Pons (tissue), 1 donor: Measurements from ENCODE around the gene GPR173.

Experiments used
- DNase-seq: peaks from one replicate; pipeline ENCODE4 v3.0.0-alpha.2; 2016; ENCODE audit warnings: low spot score

The GPR173 gene

DNA sequence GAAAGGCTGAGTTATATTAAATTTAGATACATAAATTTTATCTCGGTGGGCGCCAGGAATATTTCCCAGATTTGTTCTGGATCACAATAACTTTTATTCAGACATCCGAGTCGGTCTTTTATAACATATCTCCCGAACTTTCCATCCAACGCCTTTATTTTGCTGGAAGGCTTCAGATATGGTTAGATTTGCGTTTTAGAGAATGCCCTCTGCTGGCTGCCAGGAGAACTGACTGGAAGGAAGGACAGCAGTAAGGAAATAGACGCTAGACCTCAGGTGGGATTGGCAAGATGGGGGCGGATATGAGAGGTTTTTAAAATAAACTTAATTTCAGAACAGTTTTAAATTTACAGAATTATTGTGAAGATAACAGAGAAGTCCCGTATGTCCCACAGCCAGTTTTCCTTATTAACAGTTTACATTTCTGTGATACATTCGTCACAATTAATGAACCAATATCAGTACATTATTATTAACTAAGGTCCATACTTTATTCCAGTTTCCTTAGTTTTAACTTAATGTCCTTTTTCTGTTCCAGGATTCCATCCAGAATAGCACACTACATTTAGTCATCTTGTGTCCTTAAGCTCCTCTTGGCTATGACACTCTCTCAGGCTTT lies 40.7 kb downstream of the GPR173 start:
- DNase-seq: peak; percentile 64

DNA sequence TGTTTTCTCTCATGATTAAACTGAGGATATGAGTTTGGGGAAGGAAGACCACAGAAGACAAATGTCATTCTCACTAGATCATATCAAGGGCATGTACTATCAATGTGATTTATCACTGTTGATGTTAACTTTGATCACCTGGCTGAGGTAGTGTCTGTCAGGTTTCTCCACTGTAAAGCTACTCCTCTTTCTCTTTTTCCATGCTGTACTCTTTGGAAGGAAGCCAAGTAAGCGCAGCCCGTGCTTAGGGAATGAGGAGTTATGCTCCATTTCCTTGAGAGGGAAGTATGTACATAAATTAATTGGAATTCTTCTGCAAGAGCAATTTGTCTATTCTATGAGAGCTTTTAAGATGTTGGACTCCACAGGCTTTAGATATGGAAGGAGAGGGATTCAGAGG lies 41.3 kb downstream of the GPR173 start:
- no peak for DNase-seq

DNA sequence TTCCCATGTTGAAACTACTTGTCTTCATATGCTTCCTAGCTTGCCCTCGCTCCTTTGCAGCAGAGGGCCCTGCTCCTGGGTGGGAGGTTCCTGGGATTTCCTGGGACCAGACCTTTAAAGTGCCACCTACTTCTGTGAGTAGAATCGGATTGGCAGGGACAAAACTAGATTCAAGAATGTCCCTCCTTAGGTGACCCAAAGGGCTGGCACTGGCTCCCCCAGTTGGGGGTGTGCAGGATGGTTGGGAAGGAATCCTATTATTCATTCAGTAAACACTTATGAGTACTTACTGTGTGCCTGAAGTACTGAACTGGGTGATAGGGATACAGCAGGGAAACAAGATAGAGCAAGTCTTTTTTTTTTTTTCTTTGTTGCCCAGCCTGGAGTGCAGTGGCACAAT lies 42.8 kb downstream of the GPR173 start:
- DNase-seq: no peak

DNA sequence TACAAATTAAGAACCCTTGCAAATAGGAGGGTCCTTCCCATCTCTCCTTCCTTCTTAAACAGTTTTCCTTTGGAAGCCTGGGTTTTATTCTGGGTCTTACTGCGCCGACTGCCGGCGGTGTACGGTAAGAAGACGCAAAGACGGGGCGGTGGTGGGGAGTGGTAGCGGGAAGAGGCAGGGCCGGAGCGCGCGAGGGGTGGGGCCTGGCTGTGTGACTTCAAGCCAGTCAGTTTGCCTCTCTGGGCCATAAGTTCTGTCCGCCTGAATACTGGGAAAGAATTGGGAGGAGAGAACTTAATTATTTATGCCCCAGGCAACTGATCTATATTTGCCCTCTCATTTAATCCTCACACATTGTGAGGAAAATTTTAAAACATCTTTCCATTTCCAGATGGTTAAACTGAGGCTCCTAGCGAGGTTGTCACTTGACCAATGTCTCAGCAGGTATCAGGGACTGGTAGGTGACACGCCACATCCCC lies 44.6 kb downstream of the GPR173 start:
- peak; percentile 56 for DNase-seq

DNA sequence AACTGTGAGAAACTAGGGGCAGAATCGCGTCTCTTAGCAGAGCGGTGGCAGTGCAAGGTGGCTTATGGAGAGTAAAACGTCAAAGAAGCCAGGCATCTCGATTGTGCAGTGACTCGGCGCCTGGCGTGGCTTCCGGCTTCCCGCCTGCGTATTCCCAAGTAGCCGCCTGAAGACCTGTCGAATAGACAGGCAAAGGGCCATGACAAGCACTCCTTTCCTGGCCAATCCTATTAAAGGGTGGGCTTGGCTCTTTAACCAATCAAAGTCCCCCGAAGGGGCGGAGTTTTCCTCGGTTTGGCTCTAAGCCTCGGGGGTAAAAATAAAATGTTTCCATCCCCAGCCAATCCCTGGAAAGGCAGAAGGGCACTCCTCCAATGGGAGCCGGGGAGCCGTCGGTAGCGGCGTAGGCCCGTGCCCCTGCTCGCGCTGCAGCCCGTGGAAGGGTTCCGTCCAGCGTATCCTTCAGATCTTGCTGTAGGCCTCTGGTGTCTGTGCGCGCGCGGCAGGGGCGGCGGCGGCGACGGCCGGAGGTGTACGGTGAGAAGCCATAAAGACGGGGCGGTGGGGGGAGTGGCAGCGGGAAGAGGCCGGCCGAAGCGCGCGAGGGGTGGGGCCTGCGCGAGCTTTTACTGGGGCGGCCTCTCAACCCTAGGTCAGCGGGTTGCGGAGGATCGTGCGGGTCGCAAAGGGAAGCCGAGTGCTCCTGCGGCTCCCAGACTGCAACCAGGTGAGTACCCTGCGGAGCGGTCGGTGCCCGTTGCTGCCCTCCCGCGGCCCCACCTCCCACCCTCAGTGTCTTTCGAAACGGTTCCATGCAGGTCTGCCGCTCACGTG lies 45.4 kb downstream of the GPR173 start, which contains the start of gene KANTR:
TSS of gene KANTR (plus strand) at position 395 of the 834 bp plus-strand sequence. CDS start 30,131 bp downstream, outside the sequence.
- peak; percentile 96 for DNase-seq

- DNase-seq: no peak
Observed at GRCh38 chrX:53094582-53094905, 46.0 kb downstream of the GPR173 start.

GRCh38 chrX:53095796-53096195 lies 47.2 kb downstream of the GPR173 start:
- DNase-seq: no peak

DNA sequence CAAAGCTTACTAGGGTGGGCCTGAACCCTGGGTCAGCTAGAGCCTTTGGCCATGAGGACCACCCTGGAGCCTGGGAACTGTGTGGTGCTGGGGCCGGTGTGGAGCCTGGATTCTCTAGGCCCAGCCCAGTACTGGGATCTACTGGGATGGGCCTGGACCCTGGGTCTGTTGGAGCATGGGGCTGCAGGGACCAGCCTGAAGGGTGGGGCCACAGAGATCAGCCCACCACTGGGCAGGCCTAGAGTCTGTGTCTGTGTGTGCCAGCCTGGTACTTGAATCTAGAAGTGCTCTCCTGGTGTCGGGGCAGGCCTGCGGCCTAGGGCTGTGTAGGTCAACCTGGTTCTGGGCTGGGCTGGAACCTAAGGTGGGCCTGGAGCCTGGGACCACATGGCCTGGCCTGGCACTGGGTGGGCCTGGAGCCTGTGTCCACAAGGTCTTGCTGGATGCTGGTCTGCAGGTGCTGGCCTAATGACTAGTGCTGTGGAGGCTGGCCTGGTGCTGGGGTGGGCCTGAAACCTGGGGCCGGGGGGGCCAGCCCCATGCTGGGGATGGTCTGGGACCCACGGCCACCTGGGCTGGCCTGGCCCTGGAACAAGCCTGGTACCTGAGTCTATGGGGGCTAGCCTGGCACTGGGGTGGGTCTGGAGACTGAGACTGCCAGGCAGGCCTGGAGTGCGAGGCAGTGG lies 66.4 kb downstream of the GPR173 start:
- no peak for DNase-seq

DNA sequence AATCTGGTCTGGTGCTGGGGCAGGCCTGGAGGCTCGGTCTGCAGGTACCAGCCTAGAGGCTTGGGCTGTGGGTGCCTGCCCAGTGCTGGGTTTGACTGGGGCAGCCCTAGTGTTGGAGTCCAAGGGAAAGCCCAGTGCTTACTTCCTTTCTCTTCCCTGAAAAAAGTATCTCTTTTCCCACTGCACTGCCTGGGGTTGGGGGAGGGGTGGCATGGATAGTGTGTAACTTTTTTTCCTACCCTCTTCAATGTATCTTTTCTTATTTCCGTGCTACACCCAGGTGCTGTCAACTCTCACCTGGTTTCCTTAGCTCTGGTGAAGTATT lies 66.9 kb downstream of the GPR173 start:
- no peak for DNase-seq

DNA sequence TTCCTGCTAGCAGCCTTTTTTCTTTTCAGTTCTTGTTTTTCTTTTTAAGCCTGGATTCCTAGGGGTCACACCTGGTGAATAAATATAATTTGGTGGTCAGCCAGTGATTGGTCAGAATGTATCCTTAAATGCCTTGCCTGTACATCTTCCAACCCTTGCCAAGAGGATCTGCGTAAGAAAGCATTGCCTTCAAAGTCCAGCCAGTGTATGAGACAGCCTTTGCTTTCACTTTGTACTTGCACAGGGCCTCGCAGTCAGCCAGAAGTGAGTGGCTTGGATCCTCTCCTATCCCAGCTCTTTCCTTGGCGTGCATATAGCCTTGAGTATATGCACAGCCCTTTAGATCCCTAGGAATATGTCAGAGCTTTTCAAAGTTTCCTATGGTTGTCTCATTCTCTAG lies 67.5 kb downstream of the GPR173 start:
- DNase-seq: peak; percentile 23

DNA sequence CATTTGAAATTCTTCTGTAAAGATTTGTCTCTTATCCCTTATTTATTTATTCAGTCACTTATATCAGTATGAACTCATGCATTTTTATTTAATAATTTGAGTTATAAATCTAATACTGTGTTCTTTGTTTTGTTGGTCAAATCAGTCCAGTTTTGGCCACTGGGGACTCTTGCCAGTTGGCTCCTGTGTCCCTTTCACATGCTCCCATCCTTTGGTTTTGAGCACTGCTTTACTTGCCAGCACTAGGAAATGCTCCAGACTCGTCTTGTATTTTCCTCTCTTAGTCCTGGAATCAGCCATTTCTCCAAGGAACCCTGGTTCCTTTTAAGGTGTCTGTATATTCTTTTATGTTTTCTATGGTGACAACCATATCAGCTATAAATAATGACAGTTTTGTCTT lies 73.4 kb downstream of the GPR173 start:
- DNase-seq: peak; percentile 3

- no peak for DNase-seq
Observed at GRCh38 chrX:53125506-53125905, 76.9 kb downstream of the GPR173 start.

- no peak for DNase-seq
Observed at GRCh38 chrX:53126377-53126776, 77.8 kb downstream of the GPR173 start.

DNA sequence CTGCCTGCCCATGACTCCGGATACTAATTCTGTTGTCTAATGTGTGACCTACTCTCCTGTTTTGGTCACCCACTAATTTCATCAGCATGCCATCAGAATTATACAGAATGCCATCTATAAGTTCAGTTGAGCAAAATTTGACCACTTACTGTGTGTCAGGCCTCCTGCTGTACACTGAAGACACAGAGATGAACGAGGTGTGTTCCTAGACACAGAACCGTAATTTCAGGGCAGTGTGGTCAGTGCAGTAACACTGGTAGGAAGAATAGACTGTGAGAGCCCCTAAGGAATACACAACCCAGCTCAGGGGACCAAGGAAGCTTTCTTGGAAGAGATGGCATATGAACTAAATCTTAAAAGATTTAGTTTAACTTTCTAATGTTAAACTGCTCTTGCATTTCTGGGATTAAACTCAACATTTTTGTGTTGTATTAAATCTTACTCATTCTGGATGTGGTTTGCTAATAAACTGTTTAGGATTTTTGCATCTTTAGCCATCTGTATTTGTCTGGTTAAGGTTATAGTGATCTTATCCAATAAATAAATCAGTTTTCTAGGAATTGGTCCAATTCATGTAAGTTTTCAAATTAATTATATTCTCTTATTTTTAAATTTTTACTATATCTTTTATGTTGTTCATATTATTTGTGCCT lies 79.6 kb downstream of the GPR173 start:
- DNase-seq: no peak
